K562 (cell line): ENCODE data around the gene ENDOD1. TPM values are rescaled to one million over a fixed set of nuclear protein-coding genes. Genes with fewer than 3 reads are reported as not detected.

Experiments
- ATAC-seq: fragments of 200-7000 bp; cut with Tn5 transposase; 3 replicates; pipeline ENCODE4 v1.9.1; 2020; ENCODE audit warnings: moderate library complexity
- BruUV-seq: library from RNA; stranded (reverse); fragments of 400-500 nt; replicated peaks from 2 replicates; lab custom pipeline; 2021; lab: Mats Ljungman, UMichigan
- CTCF ChIA-PET: fragments of 300-600 bp; formaldehyde crosslinking; extraction: SDS; loops from one replicate; lab custom pipeline; 2021; ENCODE audit warnings: low intra/inter-chr PET ratio; lab: Yijun Ruan, JAX
- POLR2A ChIA-PET: fragments of 300-600, 350-650 bp; sonication (Branson Sonifier 250); formaldehyde crosslinking; extraction: SDS; loops from one replicate; lab custom pipeline; 2021; ENCODE audit warnings: antibody characterized with exemption, inconsistent platforms; lab: Yijun Ruan, JAX
- DNase-seq, 4 experiments: peaks; one replicate each; pipeline versions ENCODE4 v3.0.0 to v3.0.0-alpha.2; 2011 to 2018; ENCODE audit warnings: low spot score in 3 of 4, mixed read lengths in 3 of 4; ENCODE audit errors: extremely low read depth in 1 of 4
- FAIRE-seq: peaks from 2 replicates; lab custom pipeline; 2011; peaks lifted over from hg19 to GRCh38; lab: Jason Lieb, UNC
- H2AFZ ChIP-seq: 2 replicates; pipeline ENCODE4 v1.6.0; 2011; ENCODE audit warnings: low read depth, low read length, control low read depth, inconsistent platforms
- H3K27ac ChIP-seq: fragments of 200-600 bp; 3 replicates; pipeline ENCODE4 v1.8.0; 2011; ENCODE audit warnings: low read depth, mild to moderate bottlenecking, control low read depth, inconsistent platforms, low read length, moderate library complexity, mixed read lengths; ENCODE audit errors: extremely low read depth
- H3K27me3 ChIP-seq, 2 experiments: fragments of 300-600 bp in 1 of 2; 2 replicates in 1 of 2; 3 replicates in 1 of 2; pipeline versions ENCODE4 v1.6.0 to v1.8.0; 2011; ENCODE audit warnings: inconsistent platforms in 2 of 2, low read length in 2 of 2, mild to moderate bottlenecking in 1 of 2, mixed read lengths in 1 of 2, moderate library complexity in 1 of 2; ENCODE audit not compliant: control insufficient read depth in 2 of 2, insufficient read depth in 2 of 2
- H3K36me3 ChIP-seq: fragments of 300-600 bp; 3 replicates; pipeline ENCODE4 v1.8.0; 2011; ENCODE audit warnings: mild to moderate bottlenecking, low read length, inconsistent platforms; ENCODE audit not compliant: control insufficient read depth, insufficient read depth
- H3K4me1 ChIP-seq, 2 experiments: fragments of 200-600 bp in 1 of 2; replicated peaks in 1 of 2; 2 replicates in 1 of 2; 3 replicates in 1 of 2; pipeline versions ENCODE4 v1.5.1 to v1.8.0; 2011; ENCODE audit warnings: inconsistent platforms in 2 of 2, low read length in 2 of 2, mild to moderate bottlenecking in 1 of 2, mixed read lengths in 1 of 2, moderate library complexity in 1 of 2; ENCODE audit not compliant: control insufficient read depth in 2 of 2, insufficient read depth in 2 of 2
- H3K4me2 ChIP-seq: 2 replicates; pipeline ENCODE4 v1.6.1; 2011; ENCODE audit warnings: low read length, control low read depth, inconsistent platforms, mixed read lengths; ENCODE audit not compliant: insufficient read depth
- H3K4me3 ChIP-seq: fragments of 200-600 bp; sonication (generic), shearing (Covaris generic); 2 replicates; pipeline ENCODE4 v1.5.1; 2016; ENCODE audit warnings: control low read depth, inconsistent platforms
- H3K79me2 ChIP-seq: fragments of 200-600 bp; 3 replicates; pipeline ENCODE4 v1.8.0; 2011; ENCODE audit warnings: low read length, inconsistent platforms; ENCODE audit not compliant: control insufficient read depth, insufficient read depth
- H3K9ac ChIP-seq, 2 experiments: 2 replicates each; pipeline versions ENCODE4 v1.6.0 to v1.6.1; 2011; ENCODE audit warnings: low read depth in 2 of 2, low read length in 2 of 2, control low read depth in 1 of 2, inconsistent platforms in 1 of 2, mild to moderate bottlenecking in 1 of 2, mixed read lengths in 1 of 2; ENCODE audit not compliant: insufficient read depth in 1 of 2
- H3K9me1 ChIP-seq: one replicate; pipeline ENCODE4 v1.6.0; 2011; ENCODE audit warnings: inconsistent platforms, mild to moderate bottlenecking, low read length, moderate library complexity; ENCODE audit not compliant: control insufficient read depth, insufficient read depth
- H3K9me3 ChIP-seq: replicated peaks from 2 replicates; pipeline ENCODE4 v1.5.1; 2011; ENCODE audit warnings: low read depth, low read length, inconsistent platforms; ENCODE audit not compliant: control insufficient read depth, insufficient read depth
- H4K20me1 ChIP-seq: replicated peaks from 2 replicates; pipeline ENCODE4 v1.6.1; 2011; ENCODE audit warnings: low read length, inconsistent platforms, mixed read lengths; ENCODE audit not compliant: control insufficient read depth, insufficient read depth
- BRD4 ChIP-seq: fragments of 200-600 bp; sonication (generic); IDR thresholded peaks from 2 replicates; pipeline ENCODE4 v1.6.1; 2017; ENCODE audit warnings: inconsistent platforms
- NFIC ChIP-seq: fragments of 450-650 bp; IDR thresholded peaks from 2 replicates; pipeline ENCODE4 v1.6.1; 2017; ENCODE audit warnings: mild to moderate bottlenecking, inconsistent platforms
- NFIX ChIP-seq: fragments of 250-450 bp; sonication (Bioruptor Pico); IDR thresholded peaks from 2 replicates; pipeline ENCODE4 v1.4.0; 2020; ENCODE audit warnings: low read depth, mild to moderate bottlenecking, moderate library complexity
- NUFIP1 ChIP-seq: fragments of 450-650 bp; IDR thresholded peaks from 2 replicates; pipeline ENCODE4 v1.6.1; 2018; ENCODE audit not compliant: partially characterized antibody
- RHOXF2B ChIP-seq: fragments of 250-450 bp; sonication (Bioruptor Pico); conservative IDR thresholded peaks from 2 replicates; pipeline ENCODE4 v1.5.1; 2021
- SAFB ChIP-seq: fragments of 200-400 bp; formaldehyde crosslinking; IDR thresholded peaks from 2 replicates; pipeline ENCODE4 v1.6.1; 2017; ENCODE audit warnings: low read depth, low read length, borderline replicate concordance
- XRCC5 ChIP-seq: fragments of 200-400 bp; formaldehyde crosslinking; IDR thresholded peaks from 2 replicates; pipeline ENCODE4 v1.6.1; 2017; ENCODE audit warnings: low read depth, mild to moderate bottlenecking, low read length
- ZNF12 ChIP-seq: sonication (generic); formaldehyde crosslinking; IDR thresholded peaks from 2 replicates; pipeline ENCODE4 v1.4.0; 2020; ENCODE audit warnings: mild to moderate bottlenecking, missing genetic modification reagents
- ZSCAN29 ChIP-seq: fragments of 450-650 bp; IDR thresholded peaks from 2 replicates; pipeline ENCODE4 v1.6.1; 2017
- WGBS: fragments of 100-300 bp; shearing (Covaris generic); methylation state at CpG from one replicate; pipeline ENCODE4 v1.1.6; 2016; ENCODE audit warnings: low coverage, mixed read lengths; ENCODE audit not compliant: insufficient coverage; ENCODE audit errors: missing lambda C conversion rate; 5-methylcytosine and 5-hydroxymethylcytosine counted together
- in situ Hi-C: fragments of 300-500 bp; cut with MboI; formaldehyde crosslinking; loops from 4 replicates; pipeline ENCODE4 v1.15.0; 2018; ENCODE audit warnings: inconsistent platforms, mixed read lengths
- intact Hi-C: fragments of 100-400 bp; cut with micrococcal nuclease; formaldehyde crosslinking; loops from 2 replicates; pipeline ENCODE4 v1.14.2; 2022
- polyA plus RNA-seq, 8 experiments: library from polyadenylated mRNA; depleted of rRNA in 4 of 8; stranded (reverse) in 5 of 8; unstranded in 3 of 8; fragments of >200 nt; fragmentation: Nextera tagmentation in 2 of 8; fragmentation: Illumina TruSeq in 1 of 8; extraction: Ambion mirVana in 2 of 8; extraction: Trizol in 1 of 8; gene quantifications; 2 replicates each; pipeline versions ENCODE4 v1.2.1 to v1.2.3, GENCODE V29; 2011 to 2014; ENCODE audit warnings: inconsistent platforms in 1 of 8, missing spikeins in 1 of 8
- total RNA-seq, 7 experiments: library from RNA; depleted of rRNA in 6 of 7; stranded (reverse); fragments of >200 nt in 6 of 7; fragmentation: Illumina TruSeq in 2 of 7; extraction: Trizol in 2 of 7; gene quantifications; 2 replicates each; pipeline versions ENCODE4 v1.2.1 to v1.2.3, GENCODE V29; 2011 to 2021; ENCODE audit warnings: low replicate concordance in 1 of 7
- TF ChIP-seq, protein P1 (sequence below), 2 experiments: fragments of 450-650 bp; IDR thresholded peaks; 2 replicates each; pipeline ENCODE4 v1.6.1; 2016; ENCODE audit warnings: mild to moderate bottlenecking in 2 of 2, borderline replicate concordance in 1 of 2, low read depth in 1 of 2, moderate library complexity in 1 of 2

The ENDOD1 gene
- total and polyA plus RNA-seq, 9 of the 15 experiments (the other 6 are each of a cell fraction or from before 2014, with no cell fraction given) = 4.2 to 11.8 (median 9.3) TPM

DNA sequence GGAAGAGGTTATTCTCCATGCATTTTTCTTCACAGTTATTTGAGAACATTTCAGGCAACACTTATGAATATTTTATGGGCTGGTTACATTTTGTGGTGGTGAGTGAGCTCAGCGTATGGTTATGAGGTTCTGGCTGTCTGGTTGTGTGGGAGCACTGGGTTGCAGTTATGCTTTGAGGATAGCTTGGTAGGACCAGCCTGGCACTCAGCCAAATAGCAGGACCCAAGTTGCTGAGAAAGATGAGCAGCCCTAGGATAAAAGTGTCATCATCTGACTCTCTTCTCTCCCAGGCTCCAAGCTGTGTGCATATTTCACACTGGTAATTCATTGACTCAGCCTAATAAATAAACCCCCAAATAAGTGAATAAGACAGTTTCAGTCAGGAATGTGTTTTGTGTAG, 31.0 kb upstream of the ENDOD1 start:
- Histone ChIP-seq H3K36me3 (no peaks in the 10 kb centered on the region), H3K9me3 (no peaks in the 10 kb centered on the region), H3K79me2 (no peaks in the 10 kb centered on the region), H3K4me3 (no peak overlapping the region), H3K4me2 (no peak overlapping the region), H2AFZ (no peak overlapping the region), H3K9ac (no peak overlapping the region), H3K9me1 (no peaks in the 10 kb centered on the region), H3K4me1 (no peaks in the 10 kb centered on the region), H3K27ac (no peak overlapping the region), H4K20me1 (no peaks in the 10 kb centered on the region), H3K27me3 (peaks cover 0 to 17% of the 10 kb centered on the region in 2 experiments; a peak in 2 of 5 replicates)
- in situ Hi-C loops = no loop called here
- DNase-seq (no peak), ATAC-seq (no peak), FAIRE-seq (no peak)
- ChIA-PET CTCF (no interaction called here), POLR2A (interaction anchor here (1.4 to 1.6 kb wide), 2 partner anchors 9 to 10 kb away, joined by 4 to 7 read pairs; partner anchors contain the start of gene SRSF8)
- intact Hi-C loops = no loop called here
- TF ChIP-seq NFIX (CRISPR knock-in tag) (peak; percentile 61), SAFB (no peak), RHOXF2B (no peak), ZNF12 (CRISPR knock-in tag) (no peak), ZSCAN29 (no peak), NFIC (peak; percentile 83), BRD4 (no peak), XRCC5 (no peak)
- BruUV-seq = no TSS peak
- 9% methylated on average over 1 of the region's 1 CpG for WGBS

DNA sequence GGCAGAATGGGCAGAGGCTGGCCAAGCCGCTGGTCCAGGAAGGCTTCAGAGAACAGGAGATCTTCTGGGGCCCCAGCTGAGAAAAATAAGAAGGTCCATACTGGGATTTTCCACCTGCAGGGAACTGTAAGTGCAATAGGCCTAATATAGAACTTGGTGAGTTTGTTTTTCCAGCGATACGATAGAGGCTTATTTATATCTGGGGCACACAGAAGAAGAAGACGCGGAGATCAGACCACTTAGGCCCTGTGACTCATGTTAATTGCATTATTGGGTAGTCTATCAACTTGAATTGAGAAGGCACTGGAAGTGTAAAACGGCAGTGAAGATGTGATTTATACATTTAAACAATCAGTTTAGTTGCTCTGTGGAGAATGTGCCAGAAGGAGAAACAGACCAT, 30.6 kb upstream of the ENDOD1 start:
- Histone ChIP-seq H3K27ac (no peak overlapping the region), H3K4me2 (no peak overlapping the region), H3K4me3 (no peak overlapping the region), H4K20me1 (no peaks in the 10 kb centered on the region), H3K79me2 (no peaks in the 10 kb centered on the region), H3K36me3 (no peaks in the 10 kb centered on the region), H3K9me1 (no peaks in the 10 kb centered on the region), H3K27me3 (peaks cover 0 to 13% of the 10 kb centered on the region in 2 experiments; a peak in 2 of 5 replicates), H3K9ac (no peak overlapping the region), H3K9me3 (no peaks in the 10 kb centered on the region), H2AFZ (no peak overlapping the region), H3K4me1 (no peaks in the 10 kb centered on the region)
- 9% methylated on average over 6 of the region's 6 CpGs for WGBS
- intact Hi-C loops = no loop called here
- FAIRE-seq (no peak), ATAC-seq (no peak), DNase-seq (no peak)
- no peak for TF ChIP-seq NUFIP1
- TF ChIP-seq, protein P1, sequence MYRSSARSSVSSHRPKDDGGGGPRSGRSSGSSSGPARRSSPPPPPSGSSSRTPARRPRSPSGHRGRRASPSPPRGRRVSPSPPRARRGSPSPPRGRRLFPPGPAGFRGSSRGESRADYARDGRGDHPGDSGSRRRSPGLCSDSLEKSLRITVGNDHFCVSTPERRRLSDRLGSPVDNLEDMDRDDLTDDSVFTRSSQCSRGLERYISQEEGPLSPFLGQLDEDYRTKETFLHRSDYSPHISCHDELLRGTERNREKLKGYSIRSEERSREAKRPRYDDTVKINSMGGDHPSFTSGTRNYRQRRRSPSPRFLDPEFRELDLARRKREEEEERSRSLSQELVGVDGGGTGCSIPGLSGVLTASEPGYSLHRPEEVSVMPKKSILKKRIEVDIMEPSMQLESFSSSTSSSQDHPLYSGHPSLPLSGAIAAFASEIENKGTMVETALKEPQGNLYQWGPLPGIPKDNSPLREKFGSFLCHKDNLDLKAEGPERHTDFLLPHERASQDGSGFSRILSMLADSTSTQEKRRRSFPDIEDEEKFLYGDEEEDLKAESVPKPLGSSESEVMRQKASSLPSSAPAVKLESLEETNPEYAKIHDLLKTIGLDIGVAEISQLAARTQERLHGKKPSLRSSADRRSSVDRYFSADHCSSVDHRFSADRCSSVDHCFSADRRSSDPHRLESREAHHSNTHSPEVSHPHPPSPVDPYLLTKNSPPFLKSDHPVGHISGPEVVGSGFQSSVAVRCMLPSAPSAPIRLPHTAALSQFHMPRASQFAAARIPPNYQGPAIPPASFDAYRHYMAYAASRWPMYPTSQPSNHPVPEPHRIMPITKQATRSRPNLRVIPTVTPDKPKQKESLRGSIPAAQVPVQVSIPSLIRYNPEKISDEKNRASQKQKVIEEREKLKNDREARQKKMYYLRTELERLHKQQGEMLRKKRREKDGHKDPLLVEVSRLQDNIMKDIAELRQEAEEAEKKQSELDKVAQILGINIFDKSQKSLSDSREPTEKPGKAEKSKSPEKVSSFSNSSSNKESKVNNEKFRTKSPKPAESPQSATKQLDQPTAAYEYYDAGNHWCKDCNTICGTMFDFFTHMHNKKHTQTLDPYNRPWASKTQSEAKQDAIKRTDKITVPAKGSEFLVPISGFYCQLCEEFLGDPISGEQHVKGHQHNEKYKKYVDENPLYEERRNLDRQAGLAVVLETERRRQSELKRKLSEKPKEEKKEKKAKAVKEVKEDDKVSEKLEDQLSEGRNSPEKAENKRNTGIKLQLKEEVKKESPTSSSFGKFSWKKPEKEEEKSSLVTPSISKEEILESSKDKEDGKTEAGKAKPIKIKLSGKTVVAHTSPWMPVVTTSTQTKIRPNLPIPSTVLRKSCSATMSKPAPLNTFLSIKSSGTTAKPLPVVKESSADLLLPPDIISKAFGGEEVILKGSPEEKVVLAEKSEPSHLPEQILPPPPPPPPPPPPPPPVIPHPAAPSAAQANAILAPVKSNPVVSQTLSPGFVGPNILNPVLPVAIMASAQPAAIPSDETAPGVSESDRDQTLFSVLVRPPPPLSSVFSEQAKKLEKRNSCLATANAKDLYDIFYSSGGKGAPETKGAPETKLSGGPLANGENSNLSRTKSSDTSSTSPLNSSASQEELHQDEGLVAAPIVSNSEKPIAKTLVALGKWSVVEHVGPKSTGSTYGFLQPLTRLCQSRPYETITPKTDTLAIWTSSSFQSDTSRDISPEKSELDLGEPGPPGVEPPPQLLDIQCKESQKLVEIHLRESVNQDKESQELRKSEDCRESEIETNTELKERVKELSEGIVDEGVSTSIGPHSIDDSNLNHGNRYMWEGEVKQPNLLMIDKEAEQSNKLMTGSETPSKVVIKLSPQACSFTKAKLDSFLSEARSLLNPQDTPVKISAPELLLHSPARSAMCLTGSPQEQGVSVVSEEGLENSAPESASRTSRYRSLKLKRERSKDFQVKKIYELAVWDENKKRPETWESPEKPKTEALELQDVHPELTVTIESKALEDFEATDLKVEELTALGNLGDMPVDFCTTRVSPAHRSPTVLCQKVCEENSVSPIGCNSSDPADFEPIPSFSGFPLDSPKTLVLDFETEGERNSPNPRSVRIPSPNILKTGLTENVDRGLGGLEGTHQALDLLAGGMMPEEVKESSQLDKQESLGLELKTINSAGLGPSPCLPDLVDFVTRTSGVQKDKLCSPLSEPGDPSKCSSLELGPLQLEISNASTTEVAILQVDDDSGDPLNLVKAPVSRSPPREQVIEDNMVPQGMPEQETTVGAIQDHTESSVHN (IDR thresholded peaks at IDR 0.05; ENCODE audit: borderline replicate concordance in 1 of 2, low read depth in 1 of 2) = no peak
- BruUV-seq = no TSS peak
- in situ Hi-C loops = no loop called here
- CTCF ChIA-PET = no interaction called here
- POLR2A ChIA-PET = no interaction called here
